H1 (cell line): ENCODE data around the gene INPP4B. TPM values are rescaled to one million over a fixed set of nuclear protein-coding genes. Genes with fewer than 3 reads are reported as not detected.

ENCODE experiments used
- CREB1 ChIP-seq: IDR thresholded peaks from 2 replicates; pipeline ENCODE4 v1.6.1; 2012; ENCODE audit warnings: inconsistent platforms
- SIN3A ChIP-seq, 2 experiments: IDR thresholded peaks in 1 of 2; conservative IDR thresholded peaks in 1 of 2; 2 replicates each; pipeline ENCODE4 v1.6.1; 2011 to 2012; ENCODE audit warnings: low read length in 2 of 2, improper control_type of control experiment in 1 of 2, low read depth in 1 of 2, mild to moderate bottlenecking in 1 of 2
- polyA plus RNA-seq, 7 experiments: library from polyadenylated mRNA; depleted of rRNA in 3 of 7; stranded (reverse) in 5 of 7; unstranded in 2 of 7; fragments of >200 nt in 5 of 7; fragments of 200-250 nt in 2 of 7; gene quantifications; 1 replicate in 5 of 7; 2 replicates in 1 of 7; 4 replicates in 1 of 7; pipeline versions ENCODE4 v1.2.1 to v1.2.3, GENCODE V29; 2011 to 2013; ENCODE audit warnings: missing spikeins in 2 of 7, mixed read lengths in 2 of 7
- total RNA-seq: library from RNA; stranded (reverse); fragmentation: NEBNext Ultra II Directional; extraction: Animal tissue kit (Norgen Biotek cat#: 25700); gene quantifications from 2 replicates; pipeline ENCODE4 v1.2.1, GENCODE V29; 2021

INPP4B gene
- total and polyA plus RNA-seq, 2 of the 8 experiments (the other 6 are each of a cell fraction or from before 2014, with no cell fraction given), result 0.11 to 0.54 TPM

DNA sequence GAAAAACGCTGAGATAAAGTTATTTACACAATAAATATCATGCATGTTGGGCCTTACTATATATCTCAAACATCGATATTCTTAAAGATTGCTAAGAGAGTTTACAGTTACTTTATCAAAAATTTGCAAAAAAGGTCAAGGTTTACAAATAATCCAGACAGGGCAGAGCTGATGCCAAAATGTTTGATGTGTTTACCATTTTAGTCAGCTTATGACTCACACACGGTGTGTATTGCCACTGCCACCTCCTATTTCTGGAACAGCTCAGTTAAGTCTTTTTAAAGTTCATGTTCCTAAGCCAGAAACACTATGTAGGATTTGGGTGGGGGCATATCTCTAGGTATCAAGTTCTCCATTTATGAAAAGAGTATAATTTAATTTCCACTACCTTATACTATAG is 580.6 kb downstream of the INPP4B start (continued):
- TF ChIP-seq SIN3A (conservative IDR thresholded peaks at IDR 0.05 in 1 of 2, IDR thresholded peaks at IDR 0.05 in 1 of 2; ENCODE audit: low read depth in 1 of 2, low read length in 2 of 2) (no peak), CREB1 (no peak)
